AG08395 (cell line): Measurements from ENCODE around the gene GALNT7.

Experiments used
- DNase-seq: peaks from one replicate; pipeline ENCODE4 v3.0.0; 2012; ENCODE audit warnings: mixed read lengths, low spot score

The GALNT7 gene

GRCh38 chr4:173236301-173236700, 67.7 kb downstream of the GALNT7 start:
- no peak for DNase-seq

GRCh38 chr4:173237152-173237551, 68.5 kb downstream of the GALNT7 start:
- DNase-seq, result no peak

- no peak for DNase-seq
Observed at GRCh38 chr4:173237762-173238161, 69.2 kb downstream of the GALNT7 start.

GRCh38 chr4:173240696-173241095, 72.1 kb downstream of the GALNT7 start:
- DNase-seq, result no peak

- DNase-seq, result no peak
Observed at GRCh38 chr4:173242466-173243250, 74.0 kb downstream of the GALNT7 start.

GRCh38 chr4:173243321-173243720, 74.7 kb downstream of the GALNT7 start:
- DNase-seq, result peak; percentile 55

GRCh38 chr4:173243917-173244658, 75.5 kb downstream of the GALNT7 start:
- no peak for DNase-seq

GRCh38 chr4:173245952-173246351, 77.3 kb downstream of the GALNT7 start:
- DNase-seq, result no peak

- DNase-seq, result no peak
Observed at GRCh38 chr4:173246719-173247118, 78.1 kb downstream of the GALNT7 start.

- no peak for DNase-seq
Observed at GRCh38 chr4:173247321-173247720, 78.7 kb downstream of the GALNT7 start.

- DNase-seq, result no peak
Observed at GRCh38 chr4:173248690-173249089, 80.1 kb downstream of the GALNT7 start.

GRCh38 chr4:173252024-173252935, 83.7 kb downstream of the GALNT7 start:
- peak; percentile 77 for DNase-seq

- no peak for DNase-seq
Observed at GRCh38 chr4:173253561-173253960, 85.0 kb downstream of the GALNT7 start.

GRCh38 chr4:173254646-173255045, 86.0 kb downstream of the GALNT7 start:
- DNase-seq, result no peak

- no peak for DNase-seq
Observed at GRCh38 chr4:173256825-173257224, 88.2 kb downstream of the GALNT7 start.

GRCh38 chr4:173257732-173258717, 89.4 kb downstream of the GALNT7 start:
- DNase-seq, result peak; percentile 66

GRCh38 chr4:173258866-173259265, 90.3 kb downstream of the GALNT7 start:
- DNase-seq, result no peak

- DNase-seq, result no peak
Observed at GRCh38 chr4:173259310-173259709, 90.7 kb downstream of the GALNT7 start.

GRCh38 chr4:173261052-173261451, 92.4 kb downstream of the GALNT7 start:
- DNase-seq, result no peak

GRCh38 chr4:173262375-173262774, 93.8 kb downstream of the GALNT7 start:
- DNase-seq, result no peak

GRCh38 chr4:173264245-173264644, 95.6 kb downstream of the GALNT7 start:
- no peak for DNase-seq
